SJSA1 (cell line): Measurements from ENCODE around the gene CYP2U1. TPM values are rescaled to one million over a fixed set of nuclear protein-coding genes. Genes with fewer than 3 reads are reported as not detected.

Experiments
- DNase-seq, 2 experiments: peaks; one replicate each; pipeline ENCODE4 v3.0.0-alpha.2; 2015 to 2020; ENCODE audit warnings: low spot score in 2 of 2, low read depth in 1 of 2
- H3K27ac ChIP-seq: fragments of 250-450 bp; sonication (Bioruptor Pico); 2 replicates; pipeline ENCODE4 v1.5.1; 2020; ENCODE audit warnings: mild to moderate bottlenecking, moderate library complexity
- H3K27me3 ChIP-seq: fragments of 250-450 bp; sonication (Bioruptor Pico); replicated peaks from 2 replicates; pipeline ENCODE4 v1.5.1; 2020; ENCODE audit warnings: mild to moderate bottlenecking, moderate library complexity
- H3K36me3 ChIP-seq: fragments of 250-450 bp; sonication (Bioruptor Pico); 2 replicates; pipeline ENCODE4 v1.5.1; 2020; ENCODE audit warnings: mild to moderate bottlenecking
- H3K4me1 ChIP-seq: fragments of 250-450 bp; sonication (Bioruptor Pico); replicated peaks from 2 replicates; pipeline ENCODE4 v1.6.1; 2021; ENCODE audit warnings: mild to moderate bottlenecking
- H3K4me3 ChIP-seq: fragments of 250-450 bp; sonication (Bioruptor Pico); 2 replicates; pipeline ENCODE4 v1.5.1; 2020; ENCODE audit warnings: mild to moderate bottlenecking
- H3K9me3 ChIP-seq: fragments of 250-450 bp; sonication (Bioruptor Pico); replicated peaks from 2 replicates; pipeline ENCODE4 v1.5.1; 2020; ENCODE audit warnings: mild to moderate bottlenecking
- total RNA-seq: library from RNA; depleted of rRNA; stranded (reverse); fragments of >200 nt; shearing (Covaris generic); gene quantifications from 2 replicates; pipeline ENCODE4 v1.2.3, GENCODE V29; 2014

CYP2U1 gene
- total RNA-seq, 1 experiment from 2014 or later, result 10.4 TPM

GRCh38 chr4:107978716-107979451 is 47.5 kb downstream of the CYP2U1 start:
- Histone ChIP-seq H3K36me3 (no peaks in the 10 kb centered on the region), H3K27me3 (no peaks in the 10 kb centered on the region), H3K4me1 (no peaks in the 10 kb centered on the region), H3K4me3 (no peak overlapping the region), H3K9me3 (no peaks in the 10 kb centered on the region), H3K27ac (no peak overlapping the region)
- DNase-seq, result no peak

- H3K27ac ChIP-seq, result no peak overlapping the region
- H3K4me1 ChIP-seq, result peaks cover 21% of the 10 kb centered on the region
- peaks cover 3% of the 10 kb centered on the region; the same call in 1 of the 2 replicates for H3K36me3 ChIP-seq
- H3K27me3 ChIP-seq, result no peaks in the 10 kb centered on the region
- no peaks in the 10 kb centered on the region for H3K9me3 ChIP-seq
- DNase-seq, result no peak
- no peak overlapping the region for H3K4me3 ChIP-seq
Observed at GRCh38 chr4:107987916-107988762, 56.8 kb downstream of the CYP2U1 start.

GRCh38 chr4:107988763-107989035 is 57.4 kb downstream of the CYP2U1 start:
- Histone ChIP-seq H3K36me3 (peaks cover 3% of the 10 kb centered on the region; the same call in 1 of the 2 replicates), H3K4me3 (no peak overlapping the region; the same call in 1 of the 2 replicates), H3K27me3 (no peaks in the 10 kb centered on the region), H3K4me1 (peaks cover 21% of the 10 kb centered on the region), H3K27ac (no peak overlapping the region), H3K9me3 (no peaks in the 10 kb centered on the region)
- no peak for DNase-seq

- DNase-seq, result no peak
Observed at GRCh38 chr4:107989162-107989536, 57.8 kb downstream of the CYP2U1 start.

GRCh38 chr4:107989537-107990386 is 58.4 kb downstream of the CYP2U1 start, which contains the start of gene HADH:
Gene HADH (plus strand): TSS chr4:107989889. CDS start chr4:107989933, 44 bp downstream.
- Histone ChIP-seq H3K27ac (peak within 1 kb of the TSS; percentile 44), H3K4me3 (peak within 1 kb of the TSS; percentile 83), H3K4me1 (peaks cover 21% of the 10 kb centered on the region), H3K9me3 (no peaks in the 10 kb centered on the region), H3K36me3 (peaks cover 3% of the 10 kb centered on the region; the same call in 1 of the 2 replicates), H3K27me3 (no peaks in the 10 kb centered on the region)
- peak; percentile 86 to 90 for DNase-seq

More at GRCh38 chr4:107989162-107989536, 57.8 kb downstream of the CYP2U1 start:
- H3K4me1 ChIP-seq, result peaks cover 21% of the 10 kb centered on the region
- peak overlapping the region; percentile 13; the same call in 1 of the 2 replicates for H3K27ac ChIP-seq
- H3K9me3 ChIP-seq, result no peaks in the 10 kb centered on the region
- H3K4me3 ChIP-seq, result peak overlapping the region; percentile 83
- H3K36me3 ChIP-seq, result peaks cover 3% of the 10 kb centered on the region; the same call in 1 of the 2 replicates
- H3K27me3 ChIP-seq, result no peaks in the 10 kb centered on the region

GRCh38 chr4:107991945-107992630 is 60.7 kb downstream of the CYP2U1 start:
- Histone ChIP-seq H3K4me1 (peaks cover 28% of the 10 kb centered on the region), H3K27ac (no peak overlapping the region), H3K9me3 (no peaks in the 10 kb centered on the region), H3K27me3 (no peaks in the 10 kb centered on the region), H3K36me3 (peaks cover 3% of the 10 kb centered on the region; the same call in 1 of the 2 replicates), H3K4me3 (no peak overlapping the region)
- no peak for DNase-seq

- Histone ChIP-seq H3K27ac (no peak overlapping the region), H3K36me3 (peaks cover 11% of the 10 kb centered on the region), H3K27me3 (no peaks in the 10 kb centered on the region), H3K4me1 (peaks cover 32% of the 10 kb centered on the region), H3K9me3 (no peaks in the 10 kb centered on the region), H3K4me3 (no peak overlapping the region)
- DNase-seq, result no peak
Observed at GRCh38 chr4:107993969-107994368, 62.6 kb downstream of the CYP2U1 start.

- DNase-seq, result no peak
- Histone ChIP-seq H3K4me3 (no peak overlapping the region), H3K27me3 (no peaks in the 10 kb centered on the region), H3K27ac (no peak overlapping the region), H3K36me3 (peaks cover 13% of the 10 kb centered on the region), H3K9me3 (no peaks in the 10 kb centered on the region), H3K4me1 (peaks cover 28% of the 10 kb centered on the region)
Observed at GRCh38 chr4:107994894-107995293, 63.5 kb downstream of the CYP2U1 start.

GRCh38 chr4:107996949-107997788 is 65.8 kb downstream of the CYP2U1 start:
- DNase-seq, result peak; percentile 60 to 67
- Histone ChIP-seq H3K27ac (peak overlapping the region; percentile 26), H3K4me1 (peaks cover 24% of the 10 kb centered on the region), H3K36me3 (peaks cover 12% of the 10 kb centered on the region), H3K9me3 (no peaks in the 10 kb centered on the region), H3K27me3 (no peaks in the 10 kb centered on the region), H3K4me3 (no peak overlapping the region)

GRCh38 chr4:107997794-107998193 is 66.4 kb downstream of the CYP2U1 start:
- H3K27ac ChIP-seq, result peak overlapping the region; percentile 26
- H3K36me3 ChIP-seq, result peaks cover 12% of the 10 kb centered on the region
- no peaks in the 10 kb centered on the region for H3K9me3 ChIP-seq
- peaks cover 24% of the 10 kb centered on the region for H3K4me1 ChIP-seq
- no peak overlapping the region for H3K4me3 ChIP-seq
- no peaks in the 10 kb centered on the region for H3K27me3 ChIP-seq
- no peak for DNase-seq

- no peak for DNase-seq
- Histone ChIP-seq H3K4me3 (no peak overlapping the region), H3K36me3 (peaks cover 12% of the 10 kb centered on the region), H3K27ac (no peak overlapping the region), H3K27me3 (no peaks in the 10 kb centered on the region), H3K9me3 (no peaks in the 10 kb centered on the region), H3K4me1 (peaks cover 24% of the 10 kb centered on the region)
Observed at GRCh38 chr4:107999932-108000539, 68.7 kb downstream of the CYP2U1 start.

GRCh38 chr4:108001540-108002135 is 70.3 kb downstream of the CYP2U1 start:
- Histone ChIP-seq H3K27me3 (no peaks in the 10 kb centered on the region), H3K4me1 (peaks cover 22% of the 10 kb centered on the region), H3K27ac (no peak overlapping the region), H3K4me3 (no peak overlapping the region), H3K9me3 (no peaks in the 10 kb centered on the region), H3K36me3 (peaks cover 12% of the 10 kb centered on the region)
- no peak for DNase-seq
